HepG2 (cell line): ENCODE measurements around the gene CYCS. TPM values are rescaled to one million over a fixed set of nuclear protein-coding genes. Genes with fewer than 3 reads are reported as not detected.

Experiments used
- ATAC-seq: fragments of 200-7000 bp; cut with Tn5 transposase; 3 replicates; pipeline ENCODE4 v1.9.1; 2020; ENCODE audit warnings: mild to moderate bottlenecking, moderate library complexity
- BruUV-seq: library from RNA; stranded (reverse); fragments of 400-500 nt; replicated peaks from 2 replicates; lab custom pipeline; 2021; lab: Mats Ljungman, UMichigan
- CTCF ChIA-PET: fragments of 300-600 bp; formaldehyde crosslinking; extraction: SDS; loops from one replicate; lab custom pipeline; 2021; ENCODE audit warnings: low total read pairs, inconsistent platforms, low intra/inter-chr PET ratio; lab: Yijun Ruan, JAX
- POLR2A ChIA-PET: fragments of 350-600 bp; sonication (Branson Sonifier 250); formaldehyde crosslinking; loops from one replicate; lab custom pipeline; 2020; ENCODE audit warnings: antibody characterized with exemption, inconsistent platforms; lab: Yijun Ruan, JAX
- DNase-seq: peaks from one replicate; pipeline ENCODE4 v3.0.0-alpha.2; 2015; ENCODE audit warnings: low spot score
- FAIRE-seq: peaks from 3 replicates; lab custom pipeline; 2011; peaks lifted over from hg19 to GRCh38; lab: Jason Lieb, UNC
- H2AFZ ChIP-seq: one replicate; pipeline ENCODE4 v1.6.1; 2011; ENCODE audit warnings: low read length, inconsistent platforms
- H3K27ac ChIP-seq: fragments of 300-600 bp; 3 replicates; pipeline ENCODE4 v1.8.0; 2011; ENCODE audit warnings: mixed run types, mild to moderate bottlenecking, mixed read lengths, low read length, inconsistent platforms; ENCODE audit not compliant: insufficient read depth; ENCODE audit errors: extremely low read length
- H3K27me3 ChIP-seq, 2 experiments: fragments of 200-600 bp in 1 of 2; 2 replicates in 1 of 2; 3 replicates in 1 of 2; pipeline versions ENCODE4 v1.6.0 to v1.8.0; 2011; ENCODE audit warnings: low read length in 2 of 2, mild to moderate bottlenecking in 2 of 2, moderate library complexity in 2 of 2, inconsistent platforms in 1 of 2; ENCODE audit not compliant: insufficient read depth in 2 of 2, control insufficient read depth in 1 of 2
- H3K36me3 ChIP-seq, 2 experiments: fragments of 200-600 bp in 1 of 2; replicated peaks in 1 of 2; 2 replicates in 1 of 2; 3 replicates in 1 of 2; pipeline versions ENCODE4 v1.5.1 to v1.8.0; 2011; ENCODE audit warnings: low read length in 2 of 2, inconsistent platforms in 1 of 2; ENCODE audit not compliant: insufficient read depth in 2 of 2, control insufficient read depth in 1 of 2
- H3K4me1 ChIP-seq: 2 replicates; pipeline ENCODE4 v1.5.1; 2012; ENCODE audit warnings: low read length, inconsistent platforms; ENCODE audit not compliant: insufficient read depth
- H3K4me2 ChIP-seq: 2 replicates; pipeline ENCODE4 v1.6.0; 2011; ENCODE audit warnings: low read depth, low read length, inconsistent platforms
- H3K4me3 ChIP-seq, 3 experiments: fragments of 200-600 bp in 1 of 3; sonication (generic), shearing (Covaris generic) in 1 of 3; replicated peaks in 1 of 3; 2 replicates each; pipeline ENCODE4 v1.5.1; 2011 to 2016; ENCODE audit warnings: low read length in 3 of 3, inconsistent platforms in 2 of 3, low read depth in 2 of 3, mild to moderate bottlenecking in 2 of 3, control low read depth in 1 of 3, mixed read lengths in 1 of 3; ENCODE audit not compliant: insufficient read depth in 1 of 3
- H3K79me2 ChIP-seq: one replicate; pipeline ENCODE4 v1.6.1; 2011; ENCODE audit warnings: low read length, inconsistent platforms; ENCODE audit not compliant: insufficient read depth
- H3K9ac ChIP-seq: 2 replicates; pipeline ENCODE4 v1.6.0; 2011; ENCODE audit warnings: mild to moderate bottlenecking, low read depth, low read length, inconsistent platforms; ENCODE audit not compliant: insufficient read depth
- H3K9me3 ChIP-seq: 2 replicates; pipeline ENCODE4 v1.5.1; 2012; ENCODE audit warnings: mild to moderate bottlenecking, low read length
- H4K20me1 ChIP-seq: 2 replicates; pipeline ENCODE4 v1.6.0; 2011; ENCODE audit warnings: inconsistent platforms, mild to moderate bottlenecking, low read length, moderate library complexity; ENCODE audit not compliant: insufficient read depth
- CCDC6 ChIP-seq: sonication (generic); formaldehyde crosslinking; IDR thresholded peaks from 2 replicates; pipeline ENCODE4 v1.8.1; 2022; ENCODE audit warnings: mild to moderate bottlenecking, missing genetic modification reagents, moderate library complexity
- CHD2 ChIP-seq: IDR thresholded peaks from 2 replicates; pipeline ENCODE4 v1.6.1; 2011; ENCODE audit warnings: low read depth, low read length, improper control_type of control experiment
- GLI4 ChIP-seq: sonication (generic); formaldehyde crosslinking; IDR thresholded peaks from 2 replicates; pipeline ENCODE4 v1.5.1; 2020; ENCODE audit warnings: missing genetic modification reagents, mild to moderate bottlenecking, moderate library complexity, borderline replicate concordance
- MAZ ChIP-seq, 2 experiments: sonication (generic) in 1 of 2; formaldehyde crosslinking in 1 of 2; IDR thresholded peaks; 2 replicates each; pipeline versions ENCODE4 v1.5.0 to v1.6.1; 2012 to 2020; ENCODE audit warnings: low read depth in 2 of 2, mild to moderate bottlenecking in 2 of 2, borderline replicate concordance in 1 of 2, improper control_type of control experiment in 1 of 2, low read length in 1 of 2, missing genetic modification reagents in 1 of 2, moderate library complexity in 1 of 2
- ONECUT2 ChIP-seq: sonication (generic); formaldehyde crosslinking; IDR thresholded peaks from 2 replicates; pipeline ENCODE4 v1.4.0; 2020; ENCODE audit warnings: missing genetic modification reagents
- POLR2AphosphoS2 ChIP-seq: IDR thresholded peaks from 2 replicates; pipeline ENCODE4 v1.6.1; 2011; ENCODE audit warnings: low read depth, low read length, improper control_type of control experiment
- U2AF1 ChIP-seq: fragments of 200-400 bp; formaldehyde crosslinking; optimal IDR thresholded peaks from 2 replicates; pipeline ENCODE3; 2017; ENCODE audit warnings: mild to moderate bottlenecking, low read depth, low read length
- ZNF850 ChIP-seq: sonication (generic); formaldehyde crosslinking; conservative IDR thresholded peaks from 2 replicates; pipeline ENCODE4 v1.9.0; 2021; ENCODE audit warnings: mild to moderate bottlenecking, missing genetic modification reagents
- WGBS: methylation state at CpG from one replicate; pipeline ENCODE4 v1.1.6; 2017; ENCODE audit warnings: low lambda C conversion rate; 5-methylcytosine and 5-hydroxymethylcytosine counted together
- in situ Hi-C: cut with HindIII; loops from 2 replicates; pipeline ENCODE4 v1.10.0; 2017; ENCODE audit warnings: low pct_unique_long_range_greater_than_20kb; ENCODE audit not compliant: extremely low pct_ligation_motif_present
- intact Hi-C: fragments of 100-400 bp; cut with micrococcal nuclease; formaldehyde crosslinking; loops from one replicate; pipeline ENCODE4 v1.10.0; 2022; ENCODE audit not compliant: unreplicated experiment
- polyA plus RNA-seq, 8 experiments: library from polyadenylated mRNA; depleted of rRNA in 3 of 8; stranded (reverse) in 7 of 8; unstranded in 1 of 8; fragments of >200 nt; fragmentation: Illumina TruSeq in 4 of 8; extraction: Trizol in 4 of 8; gene quantifications; 2 replicates each; pipeline versions ENCODE4 v1.2.1 to v1.2.3, GENCODE V29; 2011 to 2016; ENCODE audit warnings: low read depth in 4 of 8, missing spikeins in 1 of 8, mixed read lengths in 1 of 8; ENCODE audit not compliant: insufficient read depth in 1 of 8
- total RNA-seq, 5 experiments: library from RNA; depleted of rRNA; stranded (reverse); fragments of >200 nt; fragmentation: Illumina TruSeq; extraction: Trizol; gene quantifications; 2 replicates each; pipeline ENCODE4 v1.2.3, GENCODE V29; 2016; ENCODE audit warnings: low read depth in 1 of 5
- TF ChIP-seq, protein P1 (sequence below): sonication (generic); formaldehyde crosslinking; IDR thresholded peaks from 2 replicates; pipeline ENCODE4 v1.8.1; 2023; ENCODE audit warnings: mild to moderate bottlenecking, missing genetic modification reagents
- TF ChIP-seq, protein P2 (sequence below): sonication (generic); formaldehyde crosslinking; IDR thresholded peaks from 2 replicates; pipeline ENCODE4 v1.4.0; 2020; ENCODE audit warnings: missing genetic modification reagents
- TF ChIP-seq, protein P3 (sequence below): sonication (generic); formaldehyde crosslinking; IDR thresholded peaks from 2 replicates; pipeline ENCODE4 v1.5.0; 2020; ENCODE audit warnings: mild to moderate bottlenecking, missing genetic modification reagents
- TF ChIP-seq, protein P4 (sequence below): sonication (generic); formaldehyde crosslinking; IDR thresholded peaks from 2 replicates; pipeline ENCODE4 v1.8.0; 2022; ENCODE audit warnings: missing genetic modification reagents, mild to moderate bottlenecking, moderate library complexity, borderline replicate concordance
- TF ChIP-seq, protein P5 (sequence below): sonication (generic); formaldehyde crosslinking; IDR thresholded peaks from 2 replicates; pipeline ENCODE4 v1.8.0; 2023; ENCODE audit warnings: mild to moderate bottlenecking, missing genetic modification reagents

Gene CYCS
- total and polyA plus RNA-seq, 2 of the 13 experiments (the other 11 are each of a cell fraction or from before 2014, with no cell fraction given): 35.9 to 202 TPM

DNA sequence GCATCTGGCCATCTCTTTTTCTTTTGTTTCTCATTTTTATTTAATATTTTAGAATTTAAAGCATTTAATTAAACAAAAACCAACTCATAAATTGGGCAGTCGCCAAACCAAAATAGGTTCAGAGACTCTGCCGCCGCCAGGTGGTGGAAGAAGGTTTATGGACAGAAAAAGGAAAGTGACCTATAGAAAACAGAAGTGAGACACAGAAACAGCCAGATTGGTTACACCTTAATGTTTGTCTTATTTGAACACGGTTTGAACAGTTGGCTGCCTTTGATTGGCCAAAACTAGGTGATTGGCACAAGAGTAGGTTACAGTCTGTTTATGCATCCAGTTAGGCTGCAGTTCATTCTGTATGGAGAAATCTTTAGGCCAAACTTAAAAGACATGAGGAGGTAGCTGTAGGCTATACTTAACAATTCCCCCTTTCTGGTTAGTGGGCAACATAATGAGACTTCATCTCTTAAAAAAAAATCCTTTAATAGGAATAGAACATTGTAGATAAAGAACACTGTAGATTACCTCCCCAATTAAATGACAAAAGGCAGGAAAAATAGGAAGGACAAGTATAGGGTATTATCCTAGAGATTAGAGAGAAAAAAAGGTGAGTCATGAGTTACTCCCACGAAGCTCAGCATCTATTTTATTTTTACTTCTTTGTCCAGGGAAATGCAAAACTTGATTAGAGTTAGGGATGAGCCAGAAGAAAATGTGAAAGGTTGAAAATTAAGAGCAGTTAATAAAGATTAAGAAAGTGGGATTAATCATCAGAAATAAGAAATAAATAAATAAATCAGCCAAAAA, 23.9 kb upstream of the CYCS start:
- intact Hi-C loops: no loop called here
- Histone ChIP-seq H3K4me3 (no peak overlapping the region), H3K36me3 (0 out of 5 replicates have a peak, but pooled peaks cover 0 to 4% of the 10 kb centered on the region in 2 experiments), H3K27me3 (no peaks in the 10 kb centered on the region), H3K27ac (no peak overlapping the region), H3K9me3 (no peaks in the 10 kb centered on the region), H4K20me1 (no peaks in the 10 kb centered on the region), H2AFZ (no peak overlapping the region), H3K4me2 (no peak overlapping the region), H3K9ac (no peak overlapping the region), H3K4me1 (no peaks in the 10 kb centered on the region), H3K79me2 (no peaks in the 10 kb centered on the region)
- FAIRE-seq: no peak
- POLR2A ChIA-PET: no interaction called here
- CTCF ChIA-PET: no interaction called here
- DNase-seq: no peak
- no peak for ATAC-seq
- no TSS peak for BruUV-seq
- in situ Hi-C loops: no loop called here
- 87% methylated on average over 5 of the region's 5 CpGs for WGBS
- TF ChIP-seq, protein P1, sequence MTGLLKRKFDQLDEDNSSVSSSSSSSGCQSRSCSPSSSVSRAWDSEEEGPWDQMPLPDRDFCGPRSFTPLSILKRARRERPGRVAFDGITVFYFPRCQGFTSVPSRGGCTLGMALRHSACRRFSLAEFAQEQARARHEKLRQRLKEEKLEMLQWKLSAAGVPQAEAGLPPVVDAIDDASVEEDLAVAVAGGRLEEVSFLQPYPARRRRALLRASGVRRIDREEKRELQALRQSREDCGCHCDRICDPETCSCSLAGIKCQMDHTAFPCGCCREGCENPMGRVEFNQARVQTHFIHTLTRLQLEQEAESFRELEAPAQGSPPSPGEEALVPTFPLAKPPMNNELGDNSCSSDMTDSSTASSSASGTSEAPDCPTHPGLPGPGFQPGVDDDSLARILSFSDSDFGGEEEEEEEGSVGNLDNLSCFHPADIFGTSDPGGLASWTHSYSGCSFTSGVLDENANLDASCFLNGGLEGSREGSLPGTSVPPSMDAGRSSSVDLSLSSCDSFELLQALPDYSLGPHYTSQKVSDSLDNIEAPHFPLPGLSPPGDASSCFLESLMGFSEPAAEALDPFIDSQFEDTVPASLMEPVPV (CRISPR knock-in tag): no peak
- TF ChIP-seq, protein P2, sequence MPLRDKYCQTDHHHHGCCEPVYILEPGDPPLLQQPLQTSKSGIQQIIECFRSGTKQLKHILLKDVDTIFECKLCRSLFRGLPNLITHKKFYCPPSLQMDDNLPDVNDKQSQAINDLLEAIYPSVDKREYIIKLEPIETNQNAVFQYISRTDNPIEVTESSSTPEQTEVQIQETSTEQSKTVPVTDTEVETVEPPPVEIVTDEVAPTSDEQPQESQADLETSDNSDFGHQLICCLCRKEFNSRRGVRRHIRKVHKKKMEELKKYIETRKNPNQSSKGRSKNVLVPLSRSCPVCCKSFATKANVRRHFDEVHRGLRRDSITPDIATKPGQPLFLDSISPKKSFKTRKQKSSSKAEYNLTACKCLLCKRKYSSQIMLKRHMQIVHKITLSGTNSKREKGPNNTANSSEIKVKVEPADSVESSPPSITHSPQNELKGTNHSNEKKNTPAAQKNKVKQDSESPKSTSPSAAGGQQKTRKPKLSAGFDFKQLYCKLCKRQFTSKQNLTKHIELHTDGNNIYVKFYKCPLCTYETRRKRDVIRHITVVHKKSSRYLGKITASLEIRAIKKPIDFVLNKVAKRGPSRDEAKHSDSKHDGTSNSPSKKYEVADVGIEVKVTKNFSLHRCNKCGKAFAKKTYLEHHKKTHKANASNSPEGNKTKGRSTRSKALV (CRISPR knock-in tag): no peak
- TF ChIP-seq U2AF1: no peak
- no peak for TF ChIP-seq CHD2
- TF ChIP-seq, protein P3, sequence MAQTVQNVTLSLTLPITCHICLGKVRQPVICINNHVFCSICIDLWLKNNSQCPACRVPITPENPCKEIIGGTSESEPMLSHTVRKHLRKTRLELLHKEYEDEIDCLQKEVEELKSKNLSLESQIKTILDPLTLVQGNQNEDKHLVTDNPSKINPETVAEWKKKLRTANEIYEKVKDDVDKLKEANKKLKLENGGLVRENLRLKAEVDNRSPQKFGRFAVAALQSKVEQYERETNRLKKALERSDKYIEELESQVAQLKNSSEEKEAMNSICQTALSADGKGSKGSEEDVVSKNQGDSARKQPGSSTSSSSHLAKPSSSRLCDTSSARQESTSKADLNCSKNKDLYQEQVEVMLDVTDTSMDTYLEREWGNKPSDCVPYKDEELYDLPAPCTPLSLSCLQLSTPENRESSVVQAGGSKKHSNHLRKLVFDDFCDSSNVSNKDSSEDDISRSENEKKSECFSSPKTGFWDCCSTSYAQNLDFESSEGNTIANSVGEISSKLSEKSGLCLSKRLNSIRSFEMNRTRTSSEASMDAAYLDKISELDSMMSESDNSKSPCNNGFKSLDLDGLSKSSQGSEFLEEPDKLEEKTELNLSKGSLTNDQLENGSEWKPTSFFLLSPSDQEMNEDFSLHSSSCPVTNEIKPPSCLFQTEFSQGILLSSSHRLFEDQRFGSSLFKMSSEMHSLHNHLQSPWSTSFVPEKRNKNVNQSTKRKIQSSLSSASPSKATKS (CRISPR knock-in tag): no peak
- TF ChIP-seq POLR2AphosphoS2: no peak
- no peak for TF ChIP-seq ZNF850
- no peak for TF ChIP-seq ONECUT2 (CRISPR knock-in tag)
- TF ChIP-seq, protein P4, sequence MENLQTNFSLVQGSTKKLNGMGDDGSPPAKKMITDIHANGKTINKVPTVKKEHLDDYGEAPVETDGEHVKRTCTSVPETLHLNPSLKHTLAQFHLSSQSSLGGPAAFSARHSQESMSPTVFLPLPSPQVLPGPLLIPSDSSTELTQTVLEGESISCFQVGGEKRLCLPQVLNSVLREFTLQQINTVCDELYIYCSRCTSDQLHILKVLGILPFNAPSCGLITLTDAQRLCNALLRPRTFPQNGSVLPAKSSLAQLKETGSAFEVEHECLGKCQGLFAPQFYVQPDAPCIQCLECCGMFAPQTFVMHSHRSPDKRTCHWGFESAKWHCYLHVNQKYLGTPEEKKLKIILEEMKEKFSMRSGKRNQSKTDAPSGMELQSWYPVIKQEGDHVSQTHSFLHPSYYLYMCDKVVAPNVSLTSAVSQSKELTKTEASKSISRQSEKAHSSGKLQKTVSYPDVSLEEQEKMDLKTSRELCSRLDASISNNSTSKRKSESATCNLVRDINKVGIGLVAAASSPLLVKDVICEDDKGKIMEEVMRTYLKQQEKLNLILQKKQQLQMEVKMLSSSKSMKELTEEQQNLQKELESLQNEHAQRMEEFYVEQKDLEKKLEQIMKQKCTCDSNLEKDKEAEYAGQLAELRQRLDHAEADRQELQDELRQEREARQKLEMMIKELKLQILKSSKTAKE (CRISPR knock-in tag): no peak
- TF ChIP-seq CCDC6 (CRISPR knock-in tag): no peak
- no peak for TF ChIP-seq GLI4 (CRISPR knock-in tag)
- TF ChIP-seq MAZ (IDR thresholded peaks at IDR 0.05; ENCODE audit: borderline replicate concordance, low read depth, low read length): no peak
- no peak for TF ChIP-seq MAZ (CRISPR knock-in tag; IDR thresholded peaks at IDR 0.05; ENCODE audit: low read depth)
- TF ChIP-seq, protein P5, sequence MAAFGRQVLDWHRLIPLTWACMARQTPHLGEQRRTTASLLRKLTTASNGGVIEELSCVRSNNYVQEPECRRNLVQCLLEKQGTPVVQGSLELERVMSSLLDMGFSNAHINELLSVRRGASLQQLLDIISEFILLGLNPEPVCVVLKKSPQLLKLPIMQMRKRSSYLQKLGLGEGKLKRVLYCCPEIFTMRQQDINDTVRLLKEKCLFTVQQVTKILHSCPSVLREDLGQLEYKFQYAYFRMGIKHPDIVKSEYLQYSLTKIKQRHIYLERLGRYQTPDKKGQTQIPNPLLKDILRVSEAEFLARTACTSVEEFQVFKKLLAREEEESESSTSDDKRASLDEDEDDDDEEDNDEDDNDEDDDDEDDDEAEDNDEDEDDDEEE: no peak
